HuH-7 (cell line): Measurements from ENCODE around the gene ZNF793.

ENCODE experiments used
- DNase-seq: peaks from one replicate; pipeline ENCODE4 v3.0.0; 2011; ENCODE audit warnings: low spot score

Gene ZNF793

DNA sequence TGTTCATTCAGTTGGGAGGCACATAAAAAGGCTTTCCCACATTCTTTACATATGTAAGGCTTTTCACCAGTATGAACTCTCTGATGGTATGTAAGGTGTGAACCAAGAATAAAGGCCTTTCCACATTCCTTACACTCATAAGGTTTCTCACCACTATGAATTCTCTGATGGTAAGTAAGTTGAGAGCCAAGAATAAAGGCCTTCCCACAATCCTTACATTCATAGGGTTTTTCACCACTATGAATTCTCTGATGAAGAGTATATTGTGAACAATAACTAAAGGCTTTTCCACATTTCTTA is 58.6 kb downstream of the ZNF793 start:
- no peak for DNase-seq

DNA sequence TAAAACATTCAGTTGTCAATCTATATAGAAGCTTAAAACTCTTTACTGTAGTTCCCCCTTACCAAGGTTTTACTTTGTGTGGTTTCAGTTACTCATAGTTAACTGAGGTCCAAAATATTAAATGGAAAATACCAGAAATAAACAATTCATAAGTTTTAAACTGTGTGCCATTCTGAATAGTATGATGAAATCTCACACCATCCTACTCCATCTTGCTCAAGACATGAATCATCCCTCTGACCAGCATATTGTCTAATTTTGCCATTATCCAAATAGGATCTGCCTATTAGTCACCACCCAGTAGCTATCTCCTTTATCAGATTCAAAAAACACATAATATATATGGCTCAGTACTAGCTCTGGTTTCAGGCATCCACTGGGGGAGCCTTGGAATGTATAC is 65.5 kb downstream of the ZNF793 start:
- DNase-seq = no peak

DNA sequence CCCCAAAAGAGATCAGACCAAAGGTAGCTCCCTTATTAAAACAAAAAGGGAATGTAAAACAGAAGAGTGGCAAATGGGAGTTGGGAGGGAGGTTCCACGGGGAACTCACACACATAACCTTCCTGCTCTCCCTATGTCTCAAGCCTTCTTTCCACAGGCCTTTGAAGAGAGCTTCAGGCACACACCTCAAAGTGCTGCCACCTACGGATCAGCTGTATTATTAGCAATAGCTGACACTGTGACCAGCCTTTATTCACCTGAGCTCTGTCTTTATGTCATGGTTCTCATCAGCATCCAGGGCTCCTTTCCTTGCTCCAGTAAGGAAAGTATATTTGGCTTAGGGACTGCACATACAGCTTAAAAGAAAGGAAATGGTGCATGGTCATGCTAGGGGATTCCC is 76.6 kb downstream of the ZNF793 start:
- no peak for DNase-seq
